K562 (cell line): ENCODE measurements around the gene EFHB.

Source experiments
- CC2D1A ChIP-seq: fragments of 450-650 bp; IDR thresholded peaks from 2 replicates; pipeline ENCODE4 v1.6.1; 2017; ENCODE audit warnings: mild to moderate bottlenecking
- EP400 ChIP-seq: fragments of 450-650 bp; IDR thresholded peaks from 2 replicates; pipeline ENCODE4 v1.6.1; 2017; ENCODE audit warnings: antibody characterized with exemption, mild to moderate bottlenecking, moderate library complexity
- EZH2 ChIP-seq: IDR thresholded peaks from 2 replicates; pipeline ENCODE4 v1.6.1; 2012; ENCODE audit warnings: low read depth, mild to moderate bottlenecking, inconsistent platforms, low read length, borderline replicate concordance
- MAZ ChIP-seq, 2 experiments: fragments of 450-650 bp in 1 of 2; sonication (generic) in 1 of 2; formaldehyde crosslinking; IDR thresholded peaks in 1 of 2; conservative IDR thresholded peaks in 1 of 2; 2 replicates each; pipeline versions ENCODE4 v1.4.0 to v1.5.0; 2020; ENCODE audit warnings: mild to moderate bottlenecking in 1 of 2, missing genetic modification reagents in 1 of 2
- POLR2A ChIP-seq: fragments of 450-650 bp; conservative IDR thresholded peaks from 2 replicates; pipeline ENCODE4 v1.6.1; 2016
- TBL1XR1 ChIP-seq, 2 experiments: IDR thresholded peaks; 2 replicates each; pipeline ENCODE4 v1.6.1; 2012; ENCODE audit warnings: improper control_type of control experiment in 2 of 2, low read length in 2 of 2, mild to moderate bottlenecking in 1 of 2
- ZBTB43 ChIP-seq: sonication (generic); formaldehyde crosslinking; IDR thresholded peaks from 2 replicates; pipeline ENCODE4 v1.8.0; 2023; ENCODE audit warnings: mild to moderate bottlenecking, missing genetic modification reagents
- ZNF407 ChIP-seq: fragments of 450-650 bp; IDR thresholded peaks from 2 replicates; pipeline ENCODE4 v1.6.1; 2016; ENCODE audit warnings: low read depth
- TF ChIP-seq, protein P1 (sequence below): fragments of 200-800 bp; sonication (Bioruptor generic); IDR thresholded peaks from 2 replicates; pipeline ENCODE4 v1.6.1; 2016; ENCODE audit warnings: missing genetic modification characterization, missing compliant biosample characterization

DNA sequence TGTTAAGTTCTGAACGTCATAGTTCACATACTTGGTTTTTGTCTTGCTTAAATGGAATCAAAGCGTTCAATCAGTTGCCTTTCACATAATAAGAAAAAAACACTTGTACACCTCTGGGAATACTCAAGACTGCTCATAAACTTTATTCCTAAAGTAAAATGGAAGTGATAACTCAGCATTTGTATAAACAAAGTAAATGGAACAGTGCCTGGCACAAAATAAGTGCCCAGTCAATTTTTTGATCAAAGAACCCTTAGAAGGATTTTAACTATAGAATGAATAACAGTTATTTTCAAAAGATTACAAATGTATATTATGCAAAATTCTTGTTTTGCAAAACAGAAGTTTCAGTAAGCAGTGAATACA is 14.2 kb upstream of the EFHB start:
- TF ChIP-seq ZNF407 (no peak), POLR2A (no peak), CC2D1A (no peak), ZBTB43 (no peak), EP400 (no peak), MAZ (CRISPR knock-in tag; conservative IDR thresholded peaks at IDR 0.05 in 1 of 2, IDR thresholded peaks at IDR 0.05 in 1 of 2) (no peak), TBL1XR1 (IDR thresholded peaks at IDR 0.05; ENCODE audit: low read length in 2 of 2) (no peak), EZH2 (no peak)
- TF ChIP-seq, protein P1, sequence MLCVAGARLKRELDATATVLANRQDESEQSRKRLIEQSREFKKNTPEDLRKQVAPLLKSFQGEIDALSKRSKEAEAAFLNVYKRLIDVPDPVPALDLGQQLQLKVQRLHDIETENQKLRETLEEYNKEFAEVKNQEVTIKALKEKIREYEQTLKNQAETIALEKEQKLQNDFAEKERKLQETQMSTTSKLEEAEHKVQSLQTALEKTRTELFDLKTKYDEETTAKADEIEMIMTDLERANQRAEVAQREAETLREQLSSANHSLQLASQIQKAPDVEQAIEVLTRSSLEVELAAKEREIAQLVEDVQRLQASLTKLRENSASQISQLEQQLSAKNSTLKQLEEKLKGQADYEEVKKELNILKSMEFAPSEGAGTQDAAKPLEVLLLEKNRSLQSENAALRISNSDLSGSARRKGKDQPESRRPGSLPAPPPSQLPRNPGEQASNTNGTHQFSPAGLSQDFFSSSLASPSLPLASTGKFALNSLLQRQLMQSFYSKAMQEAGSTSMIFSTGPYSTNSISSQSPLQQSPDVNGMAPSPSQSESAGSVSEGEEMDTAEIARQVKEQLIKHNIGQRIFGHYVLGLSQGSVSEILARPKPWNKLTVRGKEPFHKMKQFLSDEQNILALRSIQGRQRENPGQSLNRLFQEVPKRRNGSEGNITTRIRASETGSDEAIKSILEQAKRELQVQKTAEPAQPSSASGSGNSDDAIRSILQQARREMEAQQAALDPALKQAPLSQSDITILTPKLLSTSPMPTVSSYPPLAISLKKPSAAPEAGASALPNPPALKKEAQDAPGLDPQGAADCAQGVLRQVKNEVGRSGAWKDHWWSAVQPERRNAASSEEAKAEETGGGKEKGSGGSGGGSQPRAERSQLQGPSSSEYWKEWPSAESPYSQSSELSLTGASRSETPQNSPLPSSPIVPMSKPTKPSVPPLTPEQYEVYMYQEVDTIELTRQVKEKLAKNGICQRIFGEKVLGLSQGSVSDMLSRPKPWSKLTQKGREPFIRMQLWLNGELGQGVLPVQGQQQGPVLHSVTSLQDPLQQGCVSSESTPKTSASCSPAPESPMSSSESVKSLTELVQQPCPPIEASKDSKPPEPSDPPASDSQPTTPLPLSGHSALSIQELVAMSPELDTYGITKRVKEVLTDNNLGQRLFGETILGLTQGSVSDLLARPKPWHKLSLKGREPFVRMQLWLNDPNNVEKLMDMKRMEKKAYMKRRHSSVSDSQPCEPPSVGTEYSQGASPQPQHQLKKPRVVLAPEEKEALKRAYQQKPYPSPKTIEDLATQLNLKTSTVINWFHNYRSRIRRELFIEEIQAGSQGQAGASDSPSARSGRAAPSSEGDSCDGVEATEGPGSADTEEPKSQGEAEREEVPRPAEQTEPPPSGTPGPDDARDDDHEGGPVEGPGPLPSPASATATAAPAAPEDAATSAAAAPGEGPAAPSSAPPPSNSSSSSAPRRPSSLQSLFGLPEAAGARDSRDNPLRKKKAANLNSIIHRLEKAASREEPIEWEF (CRISPR knock-in tag), result no peak
